Measurements from ENCODE around the gene ATP5ME.

DNA sequence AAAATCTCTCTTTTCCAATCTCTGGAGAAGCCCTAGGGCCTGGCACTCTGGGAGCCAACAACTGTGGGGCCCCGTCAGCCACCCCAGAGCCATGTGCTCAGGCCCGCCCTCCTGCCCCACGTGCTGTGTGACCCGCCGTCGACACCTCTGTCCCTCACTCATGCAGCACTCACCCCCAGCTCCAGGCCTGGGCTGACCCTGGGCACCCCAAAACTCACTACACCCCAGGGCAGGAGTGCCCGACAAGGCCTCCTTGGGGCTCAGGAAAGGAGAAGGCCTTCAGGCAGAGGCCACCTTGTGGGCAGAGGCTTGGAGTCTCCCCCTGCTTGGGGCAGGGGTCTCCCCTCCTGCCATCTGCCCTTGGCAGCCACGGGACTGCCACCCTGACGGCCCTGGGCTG is 6.0 kb upstream of the ATP5ME start:
- TF ChIP-seq, protein P1, sequence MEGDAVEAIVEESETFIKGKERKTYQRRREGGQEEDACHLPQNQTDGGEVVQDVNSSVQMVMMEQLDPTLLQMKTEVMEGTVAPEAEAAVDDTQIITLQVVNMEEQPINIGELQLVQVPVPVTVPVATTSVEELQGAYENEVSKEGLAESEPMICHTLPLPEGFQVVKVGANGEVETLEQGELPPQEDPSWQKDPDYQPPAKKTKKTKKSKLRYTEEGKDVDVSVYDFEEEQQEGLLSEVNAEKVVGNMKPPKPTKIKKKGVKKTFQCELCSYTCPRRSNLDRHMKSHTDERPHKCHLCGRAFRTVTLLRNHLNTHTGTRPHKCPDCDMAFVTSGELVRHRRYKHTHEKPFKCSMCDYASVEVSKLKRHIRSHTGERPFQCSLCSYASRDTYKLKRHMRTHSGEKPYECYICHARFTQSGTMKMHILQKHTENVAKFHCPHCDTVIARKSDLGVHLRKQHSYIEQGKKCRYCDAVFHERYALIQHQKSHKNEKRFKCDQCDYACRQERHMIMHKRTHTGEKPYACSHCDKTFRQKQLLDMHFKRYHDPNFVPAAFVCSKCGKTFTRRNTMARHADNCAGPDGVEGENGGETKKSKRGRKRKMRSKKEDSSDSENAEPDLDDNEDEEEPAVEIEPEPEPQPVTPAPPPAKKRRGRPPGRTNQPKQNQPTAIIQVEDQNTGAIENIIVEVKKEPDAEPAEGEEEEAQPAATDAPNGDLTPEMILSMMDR (IDR thresholded peaks at IDR 0.05; ENCODE audit: insufficient read depth, low read length, poor library complexity, severe bottlenecking), result no peak
- TF ChIP-seq EZH2phosphoT487 (conservative IDR thresholded peaks at IDR 0.05; ENCODE audit: low read length), result no peak

Data from SU-DHL-6 (cell line).